NCI-H748 (cell line): Measurements from ENCODE around the gene ING5.
A peak's percentile ranks its signal among the peaks of the same experiment; 100 is the strongest.
"Not testable (repeated sequence)": the region's sequence is repeated elsewhere in the genome, so short reads cannot be mapped to it uniquely, and the experiment has no call there.

Experiments
- DNase-seq: peaks from one replicate; lab custom pipeline; 2025; ENCODE audit not compliant: unreplicated experiment; lab: John Stamatoyannopoulos, UW

The ING5 gene

GRCh38 chr2:241701399-241702154, at the start of gene ING5:
ING5 (plus strand) TSS chr2:241702039; CDS start chr2:241702066, 27 bp downstream.
- peak; percentile 94 for DNase-seq

GRCh38 chr2:241652142-241652541, 49.7 kb upstream of the ING5 start:
- DNase-seq: no peak

GRCh38 chr2:241652722-241653121, 49.1 kb upstream of the ING5 start:
- no peak for DNase-seq

- DNase-seq: no peak
Measured at GRCh38 chr2:241653210-241653750, 48.6 kb upstream of the ING5 start.

GRCh38 chr2:241654551-241654950, 47.3 kb upstream of the ING5 start:
- no peak for DNase-seq

GRCh38 chr2:241655516-241656189, 46.2 kb upstream of the ING5 start:
- DNase-seq: no peak

DNA sequence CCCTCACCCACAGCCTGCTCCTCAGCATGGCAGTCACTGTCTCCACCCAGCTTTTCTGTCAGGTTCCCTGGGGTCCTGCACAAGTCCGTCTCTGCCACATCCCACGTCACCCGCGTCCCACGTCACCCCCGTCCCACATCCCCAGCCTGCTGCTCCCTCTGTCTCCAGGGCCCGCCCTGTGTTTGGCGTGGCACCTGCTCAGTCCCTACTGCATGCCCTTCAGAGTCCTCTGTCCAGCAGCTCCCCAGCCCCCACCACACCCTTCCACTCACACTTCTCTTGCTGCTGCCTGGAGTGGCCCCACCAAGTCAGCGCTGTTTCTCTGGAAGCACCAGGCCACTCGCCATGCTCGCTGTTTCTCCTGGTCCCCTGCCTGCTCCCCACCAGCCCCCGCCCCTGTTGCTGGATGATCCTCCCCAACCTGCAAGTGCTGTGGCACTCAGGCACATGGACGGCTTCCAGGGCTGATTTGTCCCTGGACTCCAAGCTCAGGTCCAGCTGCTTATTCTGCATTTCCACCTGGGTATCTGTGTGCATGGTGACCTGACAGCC, 45.6 kb upstream of the ING5 start:
- DNase-seq: no peak

GRCh38 chr2:241657786-241658254, 44.0 kb upstream of the ING5 start:
- DNase-seq: no peak

DNA sequence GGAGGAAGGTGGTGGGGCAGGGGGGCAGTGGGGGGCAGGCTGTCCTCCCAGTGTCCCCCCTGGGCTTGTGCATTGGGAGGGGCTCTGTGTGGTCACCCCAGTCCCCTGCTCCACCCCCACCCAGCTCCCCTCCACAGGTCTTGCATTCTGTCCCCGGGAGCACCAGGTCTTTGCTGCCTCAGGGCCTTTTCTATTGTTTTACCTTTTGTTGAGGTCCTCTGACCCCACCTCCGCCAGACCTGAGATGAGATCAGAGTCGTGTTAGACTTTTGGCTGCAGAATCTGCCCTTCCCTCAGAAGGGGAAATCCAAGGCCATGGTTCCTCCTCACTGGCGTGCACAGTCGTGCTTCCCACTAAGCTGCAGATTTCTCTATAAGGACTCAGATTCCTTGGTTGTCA, 43.5 kb upstream of the ING5 start:
- DNase-seq: no peak

GRCh38 chr2:241659150-241659739, 42.6 kb upstream of the ING5 start:
- DNase-seq: peak; percentile 66

DNA sequence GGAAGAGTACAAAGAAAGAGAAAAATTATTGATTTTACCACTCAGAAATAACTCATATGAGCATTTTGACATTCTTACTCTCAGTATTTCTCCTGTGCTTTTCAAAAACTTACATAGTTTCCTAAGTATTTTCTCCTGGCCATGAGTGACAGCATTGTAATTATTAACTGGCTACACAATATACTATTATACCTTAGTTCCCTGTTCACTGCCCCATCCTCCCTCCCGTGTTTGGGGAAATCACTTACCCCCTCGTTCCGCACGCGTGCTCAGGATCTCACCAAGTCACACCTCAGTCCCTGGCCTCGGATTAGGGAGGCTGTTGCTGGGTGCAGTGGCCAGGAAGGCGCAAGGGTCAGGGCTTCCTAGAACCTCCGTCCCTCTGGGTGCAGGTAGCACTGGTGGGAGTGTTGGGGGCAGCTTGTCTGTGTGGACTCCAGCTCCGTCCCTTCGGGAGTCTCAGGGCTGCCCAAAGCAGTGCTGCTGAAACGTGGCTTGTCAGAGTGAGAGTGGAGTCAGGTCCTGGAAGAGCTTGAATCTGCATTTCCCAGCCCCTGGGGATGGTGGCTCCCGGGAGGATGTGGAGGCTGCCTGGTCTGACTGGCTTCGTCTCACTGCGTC, 41.1 kb upstream of the ING5 start:
- no peak for DNase-seq

DNA sequence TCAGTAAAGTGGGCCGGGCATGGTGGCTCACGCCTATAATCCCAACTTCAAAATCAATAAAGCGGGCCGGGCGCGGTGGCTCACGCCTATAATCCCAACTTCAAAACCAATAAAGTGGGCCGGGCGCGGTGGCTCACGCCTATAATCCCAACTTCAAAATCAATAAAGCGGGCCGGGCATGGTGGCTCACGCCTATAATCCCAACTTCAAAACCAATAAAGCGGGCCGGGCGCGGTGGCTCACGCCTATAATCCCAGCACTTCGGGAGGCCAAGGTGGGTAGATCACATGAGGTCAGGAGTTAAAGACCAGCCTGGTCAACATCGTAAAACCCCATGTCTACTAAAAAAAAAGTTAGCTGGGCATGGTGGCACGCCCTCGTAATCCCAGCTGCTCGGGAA, 39.1 kb upstream of the ING5 start:
- not testable (repeated sequence) for DNase-seq

- no peak for DNase-seq
Measured at GRCh38 chr2:241665731-241666440, 36.0 kb upstream of the ING5 start.

GRCh38 chr2:241666627-241667400, 35.0 kb upstream of the ING5 start:
- no peak for DNase-seq

DNA sequence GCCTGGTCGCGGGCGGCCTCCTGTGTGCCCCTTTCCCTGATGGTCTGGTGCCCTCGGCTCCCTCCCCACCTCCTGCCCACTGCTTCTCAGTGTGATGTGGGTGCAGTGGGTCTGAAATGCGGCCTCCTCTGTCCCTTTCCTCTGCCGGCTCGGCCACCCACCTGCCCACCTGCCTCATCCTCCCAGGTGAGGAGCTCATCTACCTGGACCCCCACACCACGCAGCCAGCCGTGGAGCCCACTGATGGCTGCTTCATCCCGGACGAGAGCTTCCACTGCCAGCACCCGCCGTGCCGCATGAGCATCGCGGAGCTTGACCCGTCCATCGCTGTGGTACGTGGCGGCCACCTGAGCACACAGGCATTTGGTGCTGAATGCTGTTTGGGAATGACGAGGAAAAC, 33.5 kb upstream of the ING5 start:
- DNase-seq: no peak

GRCh38 chr2:241668839-241669238, 33.0 kb upstream of the ING5 start:
- DNase-seq: no peak

- no peak for DNase-seq
Measured at GRCh38 chr2:241670333-241671110, 31.3 kb upstream of the ING5 start.

- DNase-seq: no peak
Measured at GRCh38 chr2:241671457-241672240, 30.2 kb upstream of the ING5 start.
